Measurements from ENCODE around the gene CACNA1C.

CACNA1C gene

GRCh38 chr12:2075508-2076195, 22.9 kb downstream of the CACNA1C start:
- H3K27ac ChIP-seq: no peak overlapping the region
- no peaks in the 10 kb centered on the region for H3K36me3 ChIP-seq (replicated peaks)
- no peak overlapping the region for H3K4me3 ChIP-seq (ENCODE audit: low read depth, low read length)
- no peaks in the 10 kb centered on the region for H3K27me3 ChIP-seq (replicated peaks)
- DNase-seq: no peak
- in situ Hi-C loops (cut with HindIII; ENCODE audit: low pct_ligation_motif_present, low sequenced_read_pairs): no loop called here
- TF ChIP-seq, protein P1, sequence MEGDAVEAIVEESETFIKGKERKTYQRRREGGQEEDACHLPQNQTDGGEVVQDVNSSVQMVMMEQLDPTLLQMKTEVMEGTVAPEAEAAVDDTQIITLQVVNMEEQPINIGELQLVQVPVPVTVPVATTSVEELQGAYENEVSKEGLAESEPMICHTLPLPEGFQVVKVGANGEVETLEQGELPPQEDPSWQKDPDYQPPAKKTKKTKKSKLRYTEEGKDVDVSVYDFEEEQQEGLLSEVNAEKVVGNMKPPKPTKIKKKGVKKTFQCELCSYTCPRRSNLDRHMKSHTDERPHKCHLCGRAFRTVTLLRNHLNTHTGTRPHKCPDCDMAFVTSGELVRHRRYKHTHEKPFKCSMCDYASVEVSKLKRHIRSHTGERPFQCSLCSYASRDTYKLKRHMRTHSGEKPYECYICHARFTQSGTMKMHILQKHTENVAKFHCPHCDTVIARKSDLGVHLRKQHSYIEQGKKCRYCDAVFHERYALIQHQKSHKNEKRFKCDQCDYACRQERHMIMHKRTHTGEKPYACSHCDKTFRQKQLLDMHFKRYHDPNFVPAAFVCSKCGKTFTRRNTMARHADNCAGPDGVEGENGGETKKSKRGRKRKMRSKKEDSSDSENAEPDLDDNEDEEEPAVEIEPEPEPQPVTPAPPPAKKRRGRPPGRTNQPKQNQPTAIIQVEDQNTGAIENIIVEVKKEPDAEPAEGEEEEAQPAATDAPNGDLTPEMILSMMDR (IDR thresholded peaks at IDR 0.05; ENCODE audit: low read depth, low read length, missing control alignments): no peak

- Histone ChIP-seq H3K27me3 (replicated peaks) (no peaks in the 10 kb centered on the region), H3K36me3 (replicated peaks) (no peaks in the 10 kb centered on the region), H3K27ac (no peak overlapping the region), H3K4me3 (ENCODE audit: low read depth, low read length) (no peak overlapping the region)
- in situ Hi-C loops (cut with HindIII; ENCODE audit: low pct_ligation_motif_present, low sequenced_read_pairs): no loop called here
- DNase-seq: no peak
- TF ChIP-seq, protein P1 (IDR thresholded peaks at IDR 0.05; ENCODE audit: low read depth, low read length, missing control alignments): no peak
These were observed 23.4 kb downstream of the CACNA1C start for GRCh38 chr12:2076196-2076570.

DNA sequence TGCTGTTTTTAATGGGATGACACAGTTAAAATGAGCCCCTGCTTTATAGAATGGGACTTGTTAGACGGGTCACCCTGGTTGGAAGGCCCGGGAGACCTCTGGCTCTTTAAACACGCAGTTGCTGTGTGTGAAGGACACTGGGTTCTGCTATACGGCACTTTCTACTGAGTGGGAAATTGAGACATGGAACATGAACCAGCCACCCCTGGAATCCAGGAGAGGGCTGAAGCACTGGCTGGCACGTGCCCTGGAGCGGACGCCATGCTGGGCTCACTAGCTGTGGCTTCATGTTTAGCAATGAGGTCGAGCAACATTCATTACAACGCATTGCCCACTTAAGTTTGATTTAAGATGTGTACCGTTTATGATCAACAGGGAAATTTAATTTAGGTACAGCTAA, 23.9 kb downstream of the CACNA1C start:
- no peak overlapping the region for H3K4me3 ChIP-seq (ENCODE audit: low read depth, low read length)
- TF ChIP-seq, protein P1 (IDR thresholded peaks at IDR 0.05; ENCODE audit: low read depth, low read length, missing control alignments): no peak
- H3K27me3 ChIP-seq (replicated peaks): no peaks in the 10 kb centered on the region
- H3K36me3 ChIP-seq (replicated peaks): no peaks in the 10 kb centered on the region
- in situ Hi-C loops (cut with HindIII; ENCODE audit: low pct_ligation_motif_present, low sequenced_read_pairs): no loop called here
- DNase-seq: no peak
- no peak overlapping the region for H3K27ac ChIP-seq

DNA sequence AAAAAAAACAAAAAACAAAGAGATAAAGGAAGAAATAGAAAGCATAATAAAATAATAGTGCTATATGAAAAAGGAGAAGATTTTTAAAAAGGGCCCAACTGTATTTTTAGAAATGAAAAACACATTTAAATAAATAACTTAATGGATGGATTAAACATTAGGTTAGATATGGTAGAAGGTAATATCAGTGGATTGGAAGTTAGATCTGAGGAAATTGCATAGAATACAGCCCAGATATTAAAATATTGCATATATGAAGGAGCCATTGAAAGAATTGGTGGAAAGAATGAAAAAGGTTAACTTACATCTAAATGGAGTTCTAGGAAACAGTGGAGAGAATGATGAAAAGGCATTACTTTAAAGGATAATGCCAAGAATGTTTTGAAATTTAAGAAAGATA, 27.8 kb downstream of the CACNA1C start:
- Histone ChIP-seq H3K4me3 (ENCODE audit: low read depth, low read length) (no peak overlapping the region), H3K27me3 (replicated peaks) (no peaks in the 10 kb centered on the region), H3K27ac (no peak overlapping the region), H3K36me3 (replicated peaks) (no peaks in the 10 kb centered on the region)
- no peak for DNase-seq
- in situ Hi-C loops (cut with HindIII; ENCODE audit: low pct_ligation_motif_present, low sequenced_read_pairs): no loop called here
- TF ChIP-seq, protein P1 (IDR thresholded peaks at IDR 0.05; ENCODE audit: low read depth, low read length, missing control alignments): no peak

- Histone ChIP-seq H3K27me3 (replicated peaks) (no peaks in the 10 kb centered on the region), H3K27ac (no peak overlapping the region), H3K36me3 (replicated peaks) (no peaks in the 10 kb centered on the region), H3K4me3 (ENCODE audit: low read depth, low read length) (no peak overlapping the region)
- in situ Hi-C loops (cut with HindIII; ENCODE audit: low pct_ligation_motif_present, low sequenced_read_pairs): no loop called here
- TF ChIP-seq, protein P1 (IDR thresholded peaks at IDR 0.05; ENCODE audit: low read depth, low read length, missing control alignments): no peak
- no peak for DNase-seq
These were observed 29.5 kb downstream of the CACNA1C start for GRCh38 chr12:2082321-2082720.

DNA sequence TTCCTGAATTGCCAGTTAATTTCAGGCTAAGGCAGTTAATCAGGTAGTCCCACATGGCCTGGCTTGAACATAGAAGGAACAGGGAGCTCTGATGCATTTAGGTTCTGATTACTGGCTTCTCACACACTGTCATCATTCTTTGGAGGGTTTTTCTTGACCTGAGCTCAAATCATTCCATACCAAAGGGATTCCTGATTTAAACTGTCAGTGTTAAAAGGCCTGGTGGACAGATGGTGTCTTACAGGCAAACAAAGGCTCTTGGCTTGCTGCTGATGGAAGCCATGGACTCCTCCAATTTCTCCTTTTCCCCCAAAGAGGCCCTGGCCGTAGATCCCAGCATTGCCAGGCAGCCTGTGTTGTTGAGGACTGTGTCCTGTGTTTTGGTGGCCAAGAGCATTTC, 30.2 kb downstream of the CACNA1C start:
- Histone ChIP-seq H3K27me3 (replicated peaks) (peaks cover 2% of the 10 kb centered on the region), H3K36me3 (replicated peaks) (no peaks in the 10 kb centered on the region), H3K27ac (no peak overlapping the region), H3K4me3 (ENCODE audit: low read depth, low read length) (no peak overlapping the region)
- DNase-seq: no peak
- TF ChIP-seq, protein P1 (IDR thresholded peaks at IDR 0.05; ENCODE audit: low read depth, low read length, missing control alignments): no peak
- in situ Hi-C loops (cut with HindIII; ENCODE audit: low pct_ligation_motif_present, low sequenced_read_pairs): no loop called here

Data from brain microvascular endothelial cell (primary cell).